Measurements from ENCODE around the gene C6orf62.
"Not testable (repeated sequence)": the region's sequence is repeated elsewhere in the genome, so short reads cannot be mapped to it uniquely, and the experiment has no call there.

C6orf62 gene

DNA sequence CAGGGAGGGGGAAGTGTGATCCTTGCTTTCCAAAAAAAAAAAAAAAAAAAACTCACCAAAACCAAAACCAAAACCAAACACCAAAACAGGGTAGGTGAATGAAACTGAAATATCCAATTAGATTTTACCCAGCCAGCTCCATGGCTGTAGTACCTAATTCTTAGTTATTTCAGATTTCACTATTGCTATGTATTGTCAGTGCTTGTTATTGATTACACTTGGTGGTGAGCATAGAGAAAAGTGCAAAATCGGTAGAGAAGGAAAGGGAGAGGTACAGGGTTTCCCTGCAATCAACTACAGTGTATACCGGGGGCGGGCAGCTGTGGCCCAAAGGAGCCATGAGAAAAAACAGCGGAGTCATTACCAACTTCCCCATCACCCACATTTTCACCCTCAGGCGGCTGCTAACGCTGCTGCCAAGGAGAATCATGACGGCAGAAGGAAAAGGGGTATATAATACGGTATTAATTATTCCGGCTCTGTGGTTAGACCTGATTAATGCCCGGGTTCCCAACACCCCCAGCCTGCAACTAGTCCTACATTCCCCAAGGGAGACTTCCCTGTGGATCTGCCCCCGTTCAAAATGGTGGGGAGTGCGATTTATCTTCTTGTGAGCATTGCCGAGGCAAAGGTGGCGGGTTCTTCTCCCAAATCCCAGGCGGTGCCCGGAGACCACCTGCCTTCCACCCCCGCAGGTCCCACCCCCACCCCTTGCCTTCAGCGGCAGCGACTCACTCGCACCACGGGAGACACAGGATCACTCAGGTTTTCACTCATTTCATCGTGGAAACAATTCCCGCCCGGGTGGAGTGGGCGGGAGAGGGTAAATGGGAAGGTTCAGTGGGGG, at the start of gene C6orf62:
Gene C6orf62, minus strand, starts transcription at position 30 of the 847 bp plus-strand sequence. CDS start 486 bp downstream, outside the sequence.
- ATAC-seq: no peak
- TF ChIP-seq, protein P1, sequence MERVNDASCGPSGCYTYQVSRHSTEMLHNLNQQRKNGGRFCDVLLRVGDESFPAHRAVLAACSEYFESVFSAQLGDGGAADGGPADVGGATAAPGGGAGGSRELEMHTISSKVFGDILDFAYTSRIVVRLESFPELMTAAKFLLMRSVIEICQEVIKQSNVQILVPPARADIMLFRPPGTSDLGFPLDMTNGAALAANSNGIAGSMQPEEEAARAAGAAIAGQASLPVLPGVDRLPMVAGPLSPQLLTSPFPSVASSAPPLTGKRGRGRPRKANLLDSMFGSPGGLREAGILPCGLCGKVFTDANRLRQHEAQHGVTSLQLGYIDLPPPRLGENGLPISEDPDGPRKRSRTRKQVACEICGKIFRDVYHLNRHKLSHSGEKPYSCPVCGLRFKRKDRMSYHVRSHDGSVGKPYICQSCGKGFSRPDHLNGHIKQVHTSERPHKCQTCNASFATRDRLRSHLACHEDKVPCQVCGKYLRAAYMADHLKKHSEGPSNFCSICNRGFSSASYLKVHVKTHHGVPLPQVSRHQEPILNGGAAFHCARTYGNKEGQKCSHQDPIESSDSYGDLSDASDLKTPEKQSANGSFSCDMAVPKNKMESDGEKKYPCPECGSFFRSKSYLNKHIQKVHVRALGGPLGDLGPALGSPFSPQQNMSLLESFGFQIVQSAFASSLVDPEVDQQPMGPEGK (CRISPR knock-in tag; IDR thresholded peaks at IDR 0.05; ENCODE audit: borderline replicate concordance): 0 out of 2 replicates have a peak, but pooled peaks have one; percentile 9
- TF ChIP-seq ZNF70 (CRISPR knock-in tag; IDR thresholded peaks at IDR 0.05) (no peak), SNAI2 (CRISPR knock-in tag; IDR thresholded peaks at IDR 0.05) (no peak), ISL1 (CRISPR knock-in tag; IDR thresholded peaks at IDR 0.05) (no peak)

DNA sequence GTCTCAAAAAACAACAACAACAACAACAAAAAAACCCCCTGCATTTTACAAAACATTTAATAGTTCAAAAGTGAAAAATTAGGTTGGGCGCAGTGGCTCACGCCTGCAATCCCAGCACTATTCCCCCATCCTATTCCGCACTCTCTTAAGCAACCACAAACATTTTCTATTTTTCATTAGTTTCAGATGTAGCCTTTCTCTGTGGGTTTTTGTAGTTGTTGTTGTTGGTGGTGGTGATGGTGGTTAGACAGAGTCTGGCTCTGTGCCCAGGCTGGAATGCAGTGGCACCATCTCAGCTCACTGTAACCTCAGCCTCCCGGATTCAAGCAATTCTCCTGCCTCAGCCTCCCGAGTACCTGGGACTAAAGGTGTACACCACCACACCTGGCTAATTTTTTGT, 49.4 kb upstream of the C6orf62 start:
- TF ChIP-seq, protein P2, sequence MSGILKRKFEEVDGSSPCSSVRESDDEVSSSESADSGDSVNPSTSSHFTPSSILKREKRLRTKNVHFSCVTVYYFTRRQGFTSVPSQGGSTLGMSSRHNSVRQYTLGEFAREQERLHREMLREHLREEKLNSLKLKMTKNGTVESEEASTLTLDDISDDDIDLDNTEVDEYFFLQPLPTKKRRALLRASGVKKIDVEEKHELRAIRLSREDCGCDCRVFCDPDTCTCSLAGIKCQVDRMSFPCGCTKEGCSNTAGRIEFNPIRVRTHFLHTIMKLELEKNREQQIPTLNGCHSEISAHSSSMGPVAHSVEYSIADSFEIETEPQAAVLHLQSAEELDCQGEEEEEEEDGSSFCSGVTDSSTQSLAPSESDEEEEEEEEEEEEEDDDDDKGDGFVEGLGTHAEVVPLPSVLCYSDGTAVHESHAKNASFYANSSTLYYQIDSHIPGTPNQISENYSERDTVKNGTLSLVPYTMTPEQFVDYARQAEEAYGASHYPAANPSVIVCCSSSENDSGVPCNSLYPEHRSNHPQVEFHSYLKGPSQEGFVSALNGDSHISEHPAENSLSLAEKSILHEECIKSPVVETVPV (CRISPR knock-in tag; IDR thresholded peaks at IDR 0.05): no peak
- TF ChIP-seq ZNF8 (CRISPR knock-in tag; IDR thresholded peaks at IDR 0.05) (no peak), ZFP3 (CRISPR knock-in tag; IDR thresholded peaks at IDR 0.05) (no peak), RARB (CRISPR knock-in tag; IDR thresholded peaks at IDR 0.05) (no peak), ZNF70 (CRISPR knock-in tag; IDR thresholded peaks at IDR 0.05) (no peak), CSDC2 (CRISPR knock-in tag; IDR thresholded peaks at IDR 0.05) (no peak), ISL1 (CRISPR knock-in tag; IDR thresholded peaks at IDR 0.05) (no peak), ZNF565 (CRISPR knock-in tag; conservative IDR thresholded peaks at IDR 0.05; ENCODE audit: low read depth) (no peak), PPARA (CRISPR knock-in tag; IDR thresholded peaks at IDR 0.05; ENCODE audit: borderline replicate concordance) (no peak), ESRRG (CRISPR knock-in tag; IDR thresholded peaks at IDR 0.05) (no peak), OSR1 (CRISPR knock-in tag; IDR thresholded peaks at IDR 0.05) (no peak), ZC3H10 (CRISPR knock-in tag; IDR thresholded peaks at IDR 0.05) (no peak)
- TF ChIP-seq, protein P3, sequence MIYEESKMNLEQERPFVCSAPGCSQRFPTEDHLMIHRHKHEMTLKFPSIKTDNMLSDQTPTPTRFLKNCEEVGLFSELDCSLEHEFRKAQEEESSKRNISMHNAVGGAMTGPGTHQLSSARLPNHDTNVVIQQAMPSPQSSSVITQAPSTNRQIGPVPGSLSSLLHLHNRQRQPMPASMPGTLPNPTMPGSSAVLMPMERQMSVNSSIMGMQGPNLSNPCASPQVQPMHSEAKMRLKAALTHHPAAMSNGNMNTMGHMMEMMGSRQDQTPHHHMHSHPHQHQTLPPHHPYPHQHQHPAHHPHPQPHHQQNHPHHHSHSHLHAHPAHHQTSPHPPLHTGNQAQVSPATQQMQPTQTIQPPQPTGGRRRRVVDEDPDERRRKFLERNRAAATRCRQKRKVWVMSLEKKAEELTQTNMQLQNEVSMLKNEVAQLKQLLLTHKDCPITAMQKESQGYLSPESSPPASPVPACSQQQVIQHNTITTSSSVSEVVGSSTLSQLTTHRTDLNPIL (CRISPR knock-in tag; IDR thresholded peaks at IDR 0.05; ENCODE audit: low read depth): no peak
- TF ChIP-seq, protein P4, sequence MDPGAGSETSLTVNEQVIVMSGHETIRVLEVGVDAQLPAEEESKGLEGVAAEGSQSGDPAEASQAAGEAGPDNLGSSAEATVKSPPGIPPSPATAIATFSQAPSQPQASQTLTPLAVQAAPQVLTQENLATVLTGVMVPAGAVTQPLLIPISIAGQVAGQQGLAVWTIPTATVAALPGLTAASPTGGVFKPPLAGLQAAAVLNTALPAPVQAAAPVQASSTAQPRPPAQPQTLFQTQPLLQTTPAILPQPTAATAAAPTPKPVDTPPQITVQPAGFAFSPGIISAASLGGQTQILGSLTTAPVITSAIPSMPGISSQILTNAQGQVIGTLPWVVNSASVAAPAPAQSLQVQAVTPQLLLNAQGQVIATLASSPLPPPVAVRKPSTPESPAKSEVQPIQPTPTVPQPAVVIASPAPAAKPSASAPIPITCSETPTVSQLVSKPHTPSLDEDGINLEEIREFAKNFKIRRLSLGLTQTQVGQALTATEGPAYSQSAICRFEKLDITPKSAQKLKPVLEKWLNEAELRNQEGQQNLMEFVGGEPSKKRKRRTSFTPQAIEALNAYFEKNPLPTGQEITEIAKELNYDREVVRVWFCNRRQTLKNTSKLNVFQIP (CRISPR knock-in tag; IDR thresholded peaks at IDR 0.05; ENCODE audit: borderline replicate concordance, low read depth): no peak
- peak; percentile 33; the same call in 1 of the 3 replicates for ATAC-seq

DNA sequence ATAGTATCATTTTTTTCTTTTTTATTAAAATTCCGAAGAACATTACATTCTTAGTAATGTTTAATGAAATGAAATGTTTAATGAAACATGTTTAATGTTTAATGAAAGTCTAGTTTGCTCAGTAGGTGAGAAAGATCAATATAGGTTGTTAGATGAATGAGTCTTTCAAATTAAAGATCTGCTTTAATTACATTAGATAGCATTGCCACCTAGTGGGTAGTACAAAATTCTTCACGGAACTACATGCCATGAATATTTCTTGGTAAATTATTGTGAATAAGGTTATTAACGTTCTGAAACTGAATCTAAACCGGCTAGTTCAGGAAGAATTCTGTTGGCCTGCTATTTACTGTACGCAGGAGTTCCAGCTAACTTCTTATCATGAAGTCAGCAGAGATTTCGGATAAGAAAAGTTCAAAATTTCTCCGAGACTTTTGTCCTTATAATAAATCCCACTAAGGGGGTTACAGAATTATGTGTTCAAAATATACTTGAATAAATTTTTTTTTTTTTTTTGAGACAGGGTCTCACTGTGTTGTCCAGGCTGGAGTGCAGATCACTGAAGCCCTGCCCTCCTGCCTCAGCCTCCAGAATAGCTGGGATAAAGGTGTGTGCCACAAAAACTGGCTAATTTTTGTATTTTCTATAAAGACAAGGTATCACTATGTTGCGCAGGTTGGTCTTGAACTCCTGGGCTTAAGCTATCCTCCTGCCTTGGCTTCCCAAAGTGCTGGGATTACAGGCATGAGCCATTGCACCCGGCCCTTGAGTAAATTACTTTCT, 47.9 kb upstream of the C6orf62 start:
- TF ChIP-seq, protein P1 (CRISPR knock-in tag; IDR thresholded peaks at IDR 0.05; ENCODE audit: borderline replicate concordance): no peak
- TF ChIP-seq ZC3H10 (CRISPR knock-in tag; IDR thresholded peaks at IDR 0.05): no peak
- TF ChIP-seq, protein P4 (CRISPR knock-in tag; IDR thresholded peaks at IDR 0.05; ENCODE audit: borderline replicate concordance, low read depth): no peak
- peak; percentile 76 for ATAC-seq

DNA sequence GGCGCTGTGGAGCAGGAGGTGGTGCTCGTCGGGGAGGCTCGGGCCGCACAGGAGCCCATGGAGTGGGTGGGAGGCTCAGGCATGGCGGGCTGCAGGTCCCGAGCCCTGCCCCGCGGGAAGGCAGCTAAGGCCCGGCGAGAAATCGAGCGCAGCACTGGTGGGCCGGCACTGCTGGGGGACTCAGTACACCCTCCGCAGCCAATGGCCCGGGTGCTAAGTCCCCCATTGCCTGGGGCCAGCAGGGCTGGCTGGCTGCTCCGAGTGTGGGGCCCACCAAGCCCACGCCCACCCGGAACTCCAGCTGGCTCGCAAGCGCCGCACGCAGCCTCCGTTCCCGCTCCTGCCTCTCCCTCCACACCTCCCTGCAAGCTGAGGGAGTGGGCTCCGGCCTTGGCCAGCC, 47.0 kb upstream of the C6orf62 start:
- not testable (repeated sequence) for ATAC-seq

DNA sequence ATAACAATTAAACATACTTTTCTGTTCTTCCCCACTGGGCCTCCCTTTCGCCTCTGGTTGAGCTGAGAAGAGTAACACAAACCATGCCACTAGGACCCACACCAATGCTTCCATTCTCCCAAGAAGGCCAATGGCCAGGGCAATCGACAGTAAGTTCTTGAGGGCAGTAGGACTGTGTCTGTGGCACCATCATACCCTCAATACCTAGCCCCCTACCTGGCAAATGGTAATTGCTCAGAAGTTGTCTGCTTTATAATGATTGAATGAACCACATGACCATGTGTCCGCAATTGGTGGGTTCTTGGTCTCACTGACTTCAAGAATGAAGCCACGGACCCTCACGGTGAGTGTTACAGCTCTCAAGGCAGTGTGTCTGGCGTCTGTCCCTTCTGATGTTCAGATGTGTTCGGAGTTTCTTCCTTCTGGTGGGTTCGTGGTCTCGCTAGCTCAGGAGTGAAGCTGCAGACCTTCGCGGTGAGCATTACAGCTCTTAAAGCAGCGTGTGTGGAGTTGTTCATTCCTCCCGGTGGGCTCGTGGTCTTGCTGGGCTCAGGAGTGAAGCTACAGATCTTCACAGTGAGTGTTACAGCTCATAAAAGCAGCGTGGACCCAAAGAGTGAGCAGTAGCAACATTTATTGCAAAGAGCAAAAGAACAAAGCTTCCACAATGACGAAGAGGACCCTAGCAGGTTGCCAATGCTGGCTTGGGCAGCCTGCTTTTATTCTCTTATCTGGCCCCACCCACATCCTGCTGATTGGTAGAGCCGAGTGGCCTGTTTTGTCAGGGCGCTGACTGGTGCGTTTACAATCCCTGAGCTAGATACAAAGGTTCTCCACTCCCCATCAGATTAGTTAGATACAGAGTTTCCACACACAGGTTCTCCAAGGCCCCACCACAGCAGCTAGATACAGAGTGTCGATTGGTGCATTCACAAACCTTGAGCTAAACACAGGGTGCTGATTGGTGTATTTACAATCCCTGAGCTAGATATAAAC, 46.2 kb upstream of the C6orf62 start:
- not testable (repeated sequence) for ATAC-seq

Data from SK-N-SH treated with all-trans-retinoic acid at 6 μM for 48 hours (cell line).